Body of pancreas (tissue), 4 donors: Measurements from ENCODE around the gene COL23A1. TPM values are rescaled to one million over a fixed set of nuclear protein-coding genes. Genes with fewer than 3 reads are reported as not detected.

ENCODE experiments used
- ATAC-seq: fragments of 150-250 bp; one replicate; pipeline ENCODE4 v1.9.1; 2016
- DNase-seq, 4 donors: peaks; one replicate each; pipeline ENCODE4 v3.0.0-alpha.2; 2019
- H3K27ac ChIP-seq, 4 donors: fragments of 200-600 bp; sonication (generic); 1 replicate in 3 of 4; 2 replicates in 1 of 4; pipeline versions ENCODE4 v1.5.1 to v1.6.1; 2016 to 2019; ENCODE audit warnings: mild to moderate bottlenecking in 1 of 4, mixed read lengths in 1 of 4, moderate library complexity in 1 of 4
- H3K27me3 ChIP-seq, 2 donors: fragments of 200-600 bp; sonication (generic); one replicate each; pipeline ENCODE4 v1.6.0; 2016; ENCODE audit warnings: mild to moderate bottlenecking in 1 of 2
- H3K36me3 ChIP-seq, 2 donors: fragments of 200-600 bp; sonication (generic); replicated peaks in 1 of 2; 2 replicates each; pipeline ENCODE4 v1.5.1; 2016; ENCODE audit warnings: low read depth in 2 of 2; ENCODE audit not compliant: insufficient read depth in 1 of 2
- H3K4me1 ChIP-seq: fragments of 200-600 bp; sonication (generic); one replicate; pipeline ENCODE4 v1.6.0; 2016
- H3K4me3 ChIP-seq, 2 donors: fragments of 200-600 bp; sonication (generic); 1 replicate in 1 of 2; 2 replicates in 1 of 2; pipeline ENCODE4 v1.5.1; 2016 to 2019
- H3K9me3 ChIP-seq, 3 donors: fragments of 200-600 bp; sonication (generic); 1 replicate in 2 of 3; 2 replicates in 1 of 3; pipeline ENCODE4 v1.5.1; 2016
- CTCF ChIP-seq, 7 experiments: fragments of 450-650 bp in 4 of 7; fragments of 200-600 bp in 3 of 7; sonication (generic) in 3 of 7; IDR thresholded peaks; one replicate each; pipeline ENCODE4 v1.5.1; 2016 to 2019; ENCODE audit warnings: antibody characterized with exemption in 7 of 7
- POLR2A ChIP-seq, 3 donors: fragments of 450-650 bp; IDR thresholded peaks; one replicate each; pipeline ENCODE4 v1.6.1; 2016; ENCODE audit warnings: antibody characterized with exemption in 3 of 3, mild to moderate bottlenecking in 2 of 3
- WGBS, 2 donors: methylation state at CpG; one replicate each; pipeline ENCODE4 v1.1.5; 2017; 5-methylcytosine and 5-hydroxymethylcytosine counted together
- intact Hi-C: fragments of 100-400 bp; cut with DNase I; formaldehyde crosslinking; loops from one replicate; pipeline ENCODE4 v1.15.1; 2023
- small RNA-seq: library from RNA; depleted of rRNA; stranded (forward); fragments of <200 nt; gene quantifications from one replicate; pipeline ENCODE3, GENCODE V24; 2016
- total RNA-seq, 2 donors: library from RNA; depleted of rRNA; stranded (reverse); fragments of >200 nt; gene quantifications; one replicate each; pipeline ENCODE4 v1.1.0, GENCODE V29; 2016

The COL23A1 gene
- total RNA-seq, 2 donors from 2014 or later, result not detected

- 38 to 41% methylated on average over 2 of the region's 2 CpGs for WGBS, 2 donors
- intact Hi-C loops, result no loop called here
- no peak for ATAC-seq
Observed at GRCh38 chr5:178189433-178189832, 400.8 kb downstream of the COL23A1 start.

More at GRCh38 chr5:178189433-178189832, 400.8 kb downstream of the COL23A1 start:
- Histone ChIP-seq H3K27me3 (peaks cover 0 to 4% of the 10 kb centered on the region in 2 donors), H3K27ac (no peak overlapping the region), H3K4me3 (no peak overlapping the region), H3K9me3 (no peaks in the 10 kb centered on the region), H3K36me3 (no peaks in the 10 kb centered on the region), H3K4me1 (no peaks in the 10 kb centered on the region)
- no peak for TF ChIP-seq CTCF (IDR thresholded peaks at IDR 0.05)
- TF ChIP-seq POLR2A (IDR thresholded peaks at IDR 0.05), result no peak
- DNase-seq, result no peak

Small RNA genes lying within 50 kb of the gene (small RNA-seq; reads per million reads assigned to genes)
- not detected for gene RN7SKP70
- gene RN7SL646P, result not detected

Other genes with a start within 250 kb of the COL23A1 start
- gene CLK4, start 36.7 kb upstream of the COL23A1 start, total RNA-seq, result 10 to 100 TPM; 46.5 to 49.0 TPM
- gene ZNF354A, start 140.3 kb upstream of the COL23A1 start, total RNA-seq, result 10 to 100 TPM in 1 of 2 donors, 1 to 10 TPM in 1; 9.6 to 31.3 TPM